GM19467 (cell line): ENCODE measurements around the gene AMTN.
"Not testable (repeated sequence)": the region's sequence is repeated elsewhere in the genome, so short reads cannot be mapped to it uniquely, and the experiment has no call there.

Source experiments
- ATAC-seq: cut with Tn5 transposase; IDR thresholded peaks from one replicate; pipeline ENCODE4 v1.9.1; 2021; ENCODE audit warnings: mild to moderate bottlenecking, moderate library complexity; ENCODE audit not compliant: unreplicated experiment

AMTN gene, protein sequence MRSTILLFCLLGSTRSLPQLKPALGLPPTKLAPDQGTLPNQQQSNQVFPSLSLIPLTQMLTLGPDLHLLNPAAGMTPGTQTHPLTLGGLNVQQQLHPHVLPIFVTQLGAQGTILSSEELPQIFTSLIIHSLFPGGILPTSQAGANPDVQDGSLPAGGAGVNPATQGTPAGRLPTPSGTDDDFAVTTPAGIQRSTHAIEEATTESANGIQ

DNA sequence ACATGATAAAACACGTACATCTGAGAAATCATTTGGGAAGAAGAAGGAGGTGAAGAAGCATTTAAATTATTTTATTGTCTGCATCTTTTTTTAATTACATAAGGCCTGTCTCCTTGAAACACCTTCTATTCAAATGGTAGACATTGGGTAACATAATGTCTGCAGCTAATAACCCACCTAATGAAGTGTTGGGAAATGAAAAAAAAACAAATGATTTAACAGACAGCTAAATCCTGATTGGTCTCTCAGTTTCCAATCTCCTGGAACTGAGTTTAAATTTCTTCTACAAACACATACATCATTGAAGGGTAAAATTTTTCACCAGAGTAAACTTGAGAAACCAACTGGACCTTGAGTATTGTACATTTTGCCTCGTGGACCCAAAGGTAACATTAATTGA, at the start of gene AMTN:
Gene AMTN (plus strand): TSS at position 301 of the 400 bp plus-strand sequence. CDS start 209 bp downstream, outside the sequence.
- ATAC-seq = no peak

DNA sequence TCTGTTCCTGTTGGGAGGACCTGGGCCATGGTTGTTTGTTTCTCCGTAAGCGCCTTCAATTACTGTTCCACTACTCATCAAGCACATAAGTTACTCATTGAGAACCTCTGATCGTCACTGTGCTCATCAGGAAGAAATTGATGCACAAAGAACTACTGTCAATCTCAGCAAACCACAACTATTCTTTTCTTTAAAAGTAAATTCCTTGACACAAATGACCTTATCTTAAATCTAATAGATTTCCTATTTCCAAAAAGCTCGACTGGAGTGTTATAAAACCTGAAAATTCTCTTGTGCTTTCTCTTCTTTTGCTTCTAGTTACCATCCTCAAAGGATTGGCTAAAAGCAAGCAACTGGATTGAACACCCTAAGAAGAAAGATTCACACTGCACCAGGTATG, 46.5 kb upstream of the AMTN start, which contains the start of gene MUC7:
Gene MUC7 (plus strand): TSS at position 301 of the 400 bp plus-strand sequence. CDS start 1,825 bp downstream, outside the sequence.
- no peak for ATAC-seq

DNA sequence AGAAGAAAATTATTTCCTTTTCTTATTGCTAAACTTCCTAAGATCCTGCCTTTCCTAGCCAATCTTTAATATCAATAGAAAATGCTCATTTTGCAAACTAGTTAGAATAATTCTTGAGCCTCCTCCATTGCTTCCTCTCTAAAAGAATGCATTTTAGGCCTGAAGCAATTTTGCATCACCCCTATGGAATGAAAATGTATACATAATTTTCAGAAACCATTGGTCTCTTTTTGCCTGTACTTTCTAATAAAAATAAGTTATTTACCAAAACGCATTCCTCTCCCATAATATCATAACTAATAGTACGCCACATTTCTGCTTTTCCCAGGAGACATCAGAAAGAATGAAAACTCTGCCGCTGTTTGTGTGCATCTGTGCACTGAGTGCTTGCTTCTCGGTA, 44.7 kb upstream of the AMTN start:
- ATAC-seq = no peak

DNA sequence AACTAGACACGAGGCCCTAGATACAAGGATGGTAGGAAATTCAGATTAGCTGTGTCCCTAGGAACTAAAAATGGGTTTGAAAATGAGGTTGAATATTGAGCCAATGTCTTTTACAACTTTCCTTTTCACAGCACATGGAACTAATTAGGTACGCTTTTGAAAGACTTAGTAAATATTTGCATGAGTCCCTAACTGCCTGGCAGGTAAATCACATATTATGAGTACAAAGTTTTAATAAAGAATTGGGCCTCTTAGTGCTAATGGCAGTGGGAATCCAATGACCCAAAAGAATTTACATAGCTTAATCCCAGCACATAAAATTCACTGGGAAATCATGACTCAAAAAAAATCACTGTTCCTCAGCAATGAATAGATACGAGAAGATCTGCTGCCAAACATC, 29.6 kb upstream of the AMTN start:
- ATAC-seq = no peak

DNA sequence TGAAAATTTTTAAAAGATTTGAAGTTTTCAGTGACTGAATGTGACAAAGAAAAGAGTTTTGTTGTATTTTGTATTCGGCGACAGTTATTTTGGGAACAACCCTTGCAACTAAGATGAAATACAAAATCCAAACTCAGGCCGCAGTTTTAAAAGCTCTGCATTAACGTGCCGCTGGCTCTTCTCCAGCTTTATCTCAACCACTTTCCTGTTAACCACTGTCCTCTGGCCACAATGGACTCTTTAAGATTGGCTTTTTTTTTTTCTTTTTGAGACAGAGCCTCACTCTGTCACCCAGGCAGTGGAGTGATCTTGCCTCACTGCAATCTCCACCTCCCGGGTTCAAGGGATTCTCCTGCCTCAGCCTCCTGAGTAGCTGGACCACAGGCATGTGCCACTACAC, 22.1 kb upstream of the AMTN start:
- no peak for ATAC-seq

DNA sequence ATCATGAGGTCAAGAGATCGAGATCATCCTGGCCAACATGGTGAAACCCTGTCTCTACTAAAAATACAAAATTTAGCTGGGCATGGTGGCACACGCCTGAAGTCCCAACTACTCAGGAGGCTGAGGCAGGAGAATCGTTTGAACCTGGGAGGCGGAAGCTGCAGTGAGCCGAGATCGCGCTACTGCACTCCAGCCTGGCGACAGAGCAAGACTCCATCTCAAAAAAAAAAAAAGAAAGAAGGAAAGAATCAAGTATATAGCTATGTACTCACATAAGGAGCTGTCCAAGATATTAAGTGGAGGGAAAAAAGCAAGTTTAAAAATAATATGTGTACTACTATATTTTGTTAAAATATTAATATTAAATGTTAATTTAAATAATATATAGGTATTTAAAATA, 16.5 kb upstream of the AMTN start:
- ATAC-seq = not testable (repeated sequence)

DNA sequence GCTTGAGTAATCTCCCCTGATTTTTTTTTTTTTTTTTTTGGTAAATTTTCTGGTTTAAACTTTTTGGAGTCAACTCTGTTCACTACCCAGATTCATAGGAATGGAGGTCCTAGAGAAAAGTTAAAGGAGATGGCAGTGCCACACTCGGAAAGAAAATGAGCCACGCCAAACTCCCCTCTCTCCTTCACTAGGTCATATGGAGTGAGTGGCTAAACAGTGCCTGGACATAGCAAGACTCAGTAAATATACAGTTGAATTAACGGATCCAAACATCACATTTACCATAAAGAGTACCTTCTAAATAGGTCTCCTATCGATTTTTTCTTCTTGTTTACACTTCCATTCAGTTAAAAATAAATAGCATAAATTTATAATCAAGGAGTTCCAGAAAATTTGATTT, 13.6 kb upstream of the AMTN start:
- no peak for ATAC-seq

DNA sequence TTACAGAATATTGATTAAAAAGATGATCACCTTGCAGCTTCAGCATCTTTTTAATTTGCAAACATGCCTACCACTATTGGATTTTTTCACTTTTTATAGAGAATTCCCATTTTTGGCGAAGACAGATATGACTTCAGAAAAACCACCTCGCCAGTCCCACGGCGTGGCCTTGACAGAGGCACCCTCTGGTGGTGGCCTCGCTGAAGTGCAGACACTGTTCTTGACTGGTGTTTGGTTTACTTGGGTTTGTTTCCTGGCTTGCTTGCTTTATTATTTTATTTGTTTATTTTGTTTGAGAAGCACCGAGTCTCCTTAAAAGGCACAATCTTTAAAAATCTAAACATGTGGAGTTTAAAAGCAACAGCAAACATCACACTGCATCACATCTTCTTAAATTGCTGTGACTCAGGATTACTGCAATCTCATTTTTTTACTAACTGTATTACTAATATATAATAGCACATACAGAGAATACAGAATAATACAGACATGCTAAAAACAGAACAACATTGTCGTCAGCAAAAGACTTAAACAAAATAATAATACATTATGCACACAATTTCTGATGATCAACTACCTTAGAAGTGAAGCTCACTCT, 13.1 kb upstream of the AMTN start:
- ATAC-seq = peak; percentile 94

DNA sequence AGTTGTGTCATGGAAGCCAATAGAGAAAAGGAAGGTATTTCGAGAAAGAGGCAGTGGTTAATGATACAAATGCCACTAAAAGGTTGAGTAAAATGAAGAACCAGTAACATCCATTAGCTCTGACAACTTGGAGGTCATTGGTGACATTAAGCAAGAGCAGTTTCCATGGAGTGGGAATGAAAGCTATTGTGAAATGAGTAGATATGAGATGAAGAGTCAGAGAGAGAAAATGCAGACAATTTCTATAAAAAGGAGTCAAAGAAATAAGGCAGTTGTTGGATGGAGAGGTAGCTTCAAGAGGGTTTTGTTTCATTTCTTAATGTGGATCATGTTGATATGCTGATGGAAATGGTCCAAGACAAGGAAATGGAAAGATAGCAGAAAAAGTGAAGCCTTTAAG, 9.6 kb upstream of the AMTN start:
- ATAC-seq = no peak

DNA sequence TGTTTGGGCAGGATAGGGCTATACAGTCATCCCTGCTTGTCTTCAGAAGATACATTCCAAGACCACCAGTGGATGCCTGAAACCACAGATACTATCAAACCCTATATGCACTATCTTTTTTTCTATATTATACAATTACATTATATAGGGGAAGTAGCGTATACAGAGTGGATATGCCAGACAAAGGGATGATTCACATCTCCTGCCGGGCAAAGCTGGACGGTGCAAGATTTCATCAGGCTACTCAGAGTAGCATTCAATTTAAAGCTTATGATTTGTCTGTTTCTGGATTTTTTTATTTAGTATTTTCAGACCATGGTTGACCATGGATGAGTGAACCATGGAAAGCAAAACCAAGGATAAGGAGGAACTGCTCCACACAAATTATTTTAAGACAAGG, 7.0 kb upstream of the AMTN start:
- no peak for ATAC-seq

DNA sequence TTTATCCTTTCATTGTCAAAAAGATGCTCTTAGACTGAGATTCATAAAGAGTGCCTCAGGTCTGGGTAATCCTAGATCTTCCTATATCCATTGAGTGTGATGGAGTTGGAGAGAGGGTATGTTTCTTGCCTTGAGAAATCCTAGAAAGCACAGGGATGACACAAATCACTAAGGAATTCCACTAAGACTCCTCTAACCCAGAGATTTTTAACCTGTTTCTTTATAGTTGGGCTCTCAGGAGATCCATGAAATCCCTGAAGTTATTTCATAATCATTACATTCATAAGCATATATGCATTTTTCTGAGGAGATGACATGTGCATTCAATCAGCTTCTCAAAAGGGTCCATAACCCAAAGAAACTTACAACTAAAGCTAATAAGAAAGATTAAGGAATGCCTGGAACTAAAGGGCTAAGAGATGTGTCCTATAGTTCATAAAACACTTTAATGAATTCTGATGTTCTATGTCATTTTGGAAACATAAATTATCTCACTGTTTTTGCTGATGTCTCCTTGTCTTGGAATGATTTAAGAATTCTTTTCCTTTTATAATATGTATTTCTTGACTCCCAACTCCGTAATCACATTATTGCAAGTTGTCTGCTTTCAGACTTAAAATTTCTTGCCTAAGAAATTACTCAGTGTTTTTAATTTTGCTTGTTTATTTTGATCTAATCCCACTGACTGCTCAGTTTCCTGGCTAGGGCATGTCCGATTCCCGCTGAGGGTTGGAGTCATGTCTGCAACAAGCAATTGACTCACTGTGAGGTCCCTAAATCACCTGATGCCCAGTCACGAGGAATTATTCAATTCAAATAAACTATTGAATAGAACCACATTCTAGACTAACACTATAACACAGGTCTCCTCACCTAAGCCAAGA, 2.8 kb upstream of the AMTN start:
- no peak for ATAC-seq

DNA sequence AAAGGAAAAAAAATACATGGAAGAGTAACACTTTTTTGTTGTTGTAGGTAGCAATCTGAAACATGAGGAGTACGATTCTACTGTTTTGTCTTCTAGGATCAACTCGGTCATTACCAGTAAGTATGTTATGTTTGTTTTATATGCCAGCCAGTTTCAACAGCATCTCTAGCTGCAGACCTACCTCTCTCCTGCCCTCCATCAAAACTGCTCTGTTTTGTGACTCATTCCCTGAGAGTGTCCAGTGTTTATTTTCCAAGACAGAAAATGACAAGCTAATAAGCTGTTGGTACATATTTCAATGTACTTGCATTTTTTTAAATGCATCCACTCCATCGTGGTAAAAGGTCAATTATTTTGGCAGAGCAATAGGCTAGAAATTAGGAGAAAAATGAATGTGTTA, 347 bp downstream of the AMTN start:
- ATAC-seq = no peak

DNA sequence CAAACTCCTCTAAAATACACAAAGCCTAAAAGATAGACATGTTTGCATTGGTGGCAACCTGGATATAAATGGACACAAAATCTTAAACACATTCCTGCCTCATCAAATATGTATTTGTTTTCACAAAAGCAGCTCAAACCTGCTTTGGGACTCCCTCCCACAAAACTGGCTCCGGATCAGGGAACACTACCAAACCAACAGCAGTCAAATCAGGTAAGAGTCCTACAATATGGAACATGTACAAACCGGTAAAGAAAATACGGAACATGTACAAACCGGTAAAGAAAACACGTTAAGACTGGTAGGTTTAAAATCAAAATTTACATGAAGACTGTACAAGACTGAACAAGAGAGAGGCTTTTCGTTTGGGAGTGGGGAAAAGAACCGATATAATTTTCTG, 4.3 kb downstream of the AMTN start:
- no peak for ATAC-seq

DNA sequence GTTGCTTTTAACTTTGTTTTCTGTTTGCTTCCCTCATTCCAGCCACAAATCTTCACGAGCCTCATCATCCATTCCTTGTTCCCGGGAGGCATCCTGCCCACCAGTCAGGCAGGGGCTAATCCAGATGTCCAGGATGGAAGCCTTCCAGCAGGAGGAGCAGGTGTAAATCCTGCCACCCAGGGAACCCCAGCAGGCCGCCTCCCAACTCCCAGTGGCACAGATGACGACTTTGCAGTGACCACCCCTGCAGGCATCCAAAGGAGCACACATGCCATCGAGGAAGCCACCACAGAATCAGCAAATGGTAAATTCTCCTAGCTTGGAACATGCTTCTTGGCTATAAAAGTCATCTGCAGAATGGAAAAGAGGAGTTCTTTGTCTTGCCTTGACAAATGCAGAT, 12.6 kb downstream of the AMTN start:
- no peak for ATAC-seq

DNA sequence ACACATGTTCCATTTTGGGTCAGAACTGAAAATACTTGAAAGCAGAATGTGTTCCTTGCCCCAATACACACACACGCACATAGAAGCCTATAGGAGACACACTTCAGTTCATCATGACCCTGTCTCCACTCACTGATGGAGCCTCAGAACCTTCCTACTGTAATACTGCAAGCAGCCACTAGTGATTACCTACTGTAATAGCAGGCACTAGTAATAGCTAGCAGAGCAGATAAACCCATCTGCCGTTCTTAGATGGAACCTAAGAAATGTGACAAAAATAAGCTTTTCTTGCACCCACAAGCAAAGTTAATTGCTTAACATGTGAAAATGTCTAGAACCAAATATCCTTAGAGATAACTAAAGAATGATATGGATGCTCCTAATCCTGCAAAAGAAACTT, 13.6 kb downstream of the AMTN start:
- ATAC-seq = peak; percentile 64

DNA sequence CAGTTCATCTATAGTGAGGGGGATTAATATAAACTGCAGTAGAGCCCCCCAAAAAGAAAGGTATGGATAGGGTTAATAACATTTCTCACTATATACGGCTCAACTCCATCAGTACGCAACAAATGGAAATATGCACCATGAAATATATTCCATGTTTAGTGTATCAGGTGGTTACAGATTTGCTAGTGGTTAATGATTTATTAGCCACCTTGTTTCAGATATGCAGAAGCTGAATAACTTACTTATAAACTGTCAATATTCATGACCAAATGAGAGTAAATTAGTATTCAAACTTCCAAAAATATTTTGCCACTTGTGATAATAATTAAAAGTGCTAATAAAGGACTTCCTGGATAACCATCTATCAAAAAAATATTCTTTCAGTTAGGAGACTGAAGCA, 14.8 kb downstream of the AMTN start:
- peak; percentile 71 for ATAC-seq

DNA sequence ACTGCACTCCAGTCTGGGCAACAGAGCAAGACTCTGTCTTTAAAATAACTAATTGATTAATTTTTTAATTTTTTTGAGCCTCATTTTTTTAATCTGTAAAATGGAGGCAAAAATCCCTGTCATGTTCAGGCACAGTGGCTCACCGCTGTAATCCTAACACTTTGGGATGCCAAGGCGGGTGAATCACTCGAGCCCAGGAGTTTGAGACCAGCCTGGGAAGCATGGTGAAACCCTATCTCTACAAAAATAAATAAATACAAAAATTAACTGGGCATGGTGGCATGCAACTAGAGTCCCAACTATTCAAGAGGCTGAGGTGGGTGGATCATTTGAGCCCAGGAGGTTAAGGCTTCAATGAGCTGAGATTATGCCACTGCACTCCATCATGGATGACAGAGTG, 15.4 kb downstream of the AMTN start:
- ATAC-seq = no peak

DNA sequence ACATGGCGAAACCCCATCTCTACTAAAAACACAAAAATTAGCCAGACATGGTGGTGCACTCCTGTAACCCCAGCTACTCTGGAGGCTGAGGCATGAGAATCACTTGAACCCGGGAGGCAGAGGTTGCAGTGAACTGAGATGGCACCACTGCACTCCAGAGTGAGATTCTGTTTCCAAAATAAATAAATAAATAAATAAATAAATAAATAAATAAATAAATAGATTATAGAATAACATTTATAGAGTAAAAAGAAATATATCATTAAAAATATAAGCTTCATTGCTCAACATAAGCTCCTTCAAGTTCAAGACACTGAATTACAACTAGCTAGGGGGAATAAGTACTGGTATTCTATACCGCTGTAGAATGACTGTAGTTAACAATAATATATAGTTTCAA, 16.5 kb downstream of the AMTN start:
- not testable (repeated sequence) for ATAC-seq

DNA sequence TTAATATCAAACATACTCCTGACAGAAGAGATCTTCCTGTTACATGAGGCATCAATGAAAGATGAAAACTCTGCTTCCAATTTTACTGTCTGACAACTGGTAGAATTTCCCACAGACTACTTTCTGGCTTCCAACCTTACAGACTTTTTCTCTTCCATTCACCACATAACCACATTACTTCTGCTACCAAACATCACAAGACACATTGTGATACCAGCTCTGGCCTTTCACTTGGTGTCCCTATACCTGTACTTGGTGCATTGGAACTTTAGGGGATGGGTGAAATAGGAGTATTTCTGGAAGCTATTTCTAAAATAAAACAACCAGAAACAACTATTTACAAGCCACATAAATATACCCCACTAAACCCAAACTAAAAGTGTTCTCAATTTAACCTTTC, 20.5 kb downstream of the AMTN start:
- no peak for ATAC-seq

DNA sequence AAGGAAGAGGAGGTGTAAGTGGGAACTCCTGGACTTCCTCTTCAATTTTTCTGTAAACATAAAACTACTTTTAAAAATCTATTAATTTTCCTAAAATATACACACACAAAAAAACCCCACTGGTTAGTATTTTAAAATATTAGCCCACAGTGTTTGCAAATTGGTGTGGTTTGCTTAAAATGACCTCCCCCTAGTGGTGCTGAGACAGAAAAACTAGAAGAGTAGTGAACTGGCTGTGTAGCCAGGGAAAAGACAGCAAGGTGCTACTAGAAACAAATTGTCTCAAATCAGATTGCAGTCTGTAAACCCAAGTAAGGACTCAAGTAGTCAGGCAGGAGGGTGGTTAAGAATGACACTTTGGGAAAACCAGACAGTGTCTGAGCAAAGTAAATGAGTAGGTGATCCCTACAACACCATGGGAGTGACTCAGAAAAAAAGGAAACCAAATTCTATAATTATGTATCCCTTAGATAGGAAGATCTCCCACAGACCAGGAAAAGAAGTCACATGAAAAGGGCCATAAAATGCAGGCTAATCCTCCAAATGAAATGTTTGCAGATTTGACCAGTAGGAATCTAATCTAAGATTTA, 26.0 kb downstream of the AMTN start:
- no peak for ATAC-seq

DNA sequence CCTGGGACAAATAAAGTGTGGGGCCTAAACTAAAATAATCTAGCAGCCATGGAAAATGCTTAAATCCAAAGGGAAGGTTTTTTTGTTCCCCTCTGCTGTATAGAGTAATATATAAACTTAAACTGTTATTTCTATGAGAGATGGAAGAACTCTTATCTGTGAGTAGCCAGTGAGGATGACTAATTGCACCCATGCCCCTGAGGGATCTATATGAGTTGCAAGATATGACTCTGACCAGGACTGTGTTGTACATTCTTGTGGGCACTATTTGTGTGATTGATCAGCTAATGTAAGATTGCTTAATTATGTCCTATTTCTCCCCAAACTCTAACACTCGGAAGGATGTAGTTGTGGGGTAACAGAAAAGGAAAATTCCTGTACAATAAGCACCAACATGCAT, 38.5 kb downstream of the AMTN start:
- no peak for ATAC-seq
